PC-9 (cell line): Measurements from ENCODE around the gene CENPP.

Experiments
- EZH2 ChIP-seq: fragments of 200-600 bp; sonication (generic); IDR thresholded peaks from 2 replicates; pipeline ENCODE4 v1.8.0; 2017; ENCODE audit warnings: antibody characterized with exemption, low read depth
- TF ChIP-seq, protein P1 (sequence below): fragments of 200-600 bp; sonication (generic); conservative IDR thresholded peaks from 2 replicates; pipeline ENCODE4 v1.6.1; 2017; ENCODE audit warnings: mixed run types, antibody characterized with exemption, mild to moderate bottlenecking, moderate library complexity

DNA sequence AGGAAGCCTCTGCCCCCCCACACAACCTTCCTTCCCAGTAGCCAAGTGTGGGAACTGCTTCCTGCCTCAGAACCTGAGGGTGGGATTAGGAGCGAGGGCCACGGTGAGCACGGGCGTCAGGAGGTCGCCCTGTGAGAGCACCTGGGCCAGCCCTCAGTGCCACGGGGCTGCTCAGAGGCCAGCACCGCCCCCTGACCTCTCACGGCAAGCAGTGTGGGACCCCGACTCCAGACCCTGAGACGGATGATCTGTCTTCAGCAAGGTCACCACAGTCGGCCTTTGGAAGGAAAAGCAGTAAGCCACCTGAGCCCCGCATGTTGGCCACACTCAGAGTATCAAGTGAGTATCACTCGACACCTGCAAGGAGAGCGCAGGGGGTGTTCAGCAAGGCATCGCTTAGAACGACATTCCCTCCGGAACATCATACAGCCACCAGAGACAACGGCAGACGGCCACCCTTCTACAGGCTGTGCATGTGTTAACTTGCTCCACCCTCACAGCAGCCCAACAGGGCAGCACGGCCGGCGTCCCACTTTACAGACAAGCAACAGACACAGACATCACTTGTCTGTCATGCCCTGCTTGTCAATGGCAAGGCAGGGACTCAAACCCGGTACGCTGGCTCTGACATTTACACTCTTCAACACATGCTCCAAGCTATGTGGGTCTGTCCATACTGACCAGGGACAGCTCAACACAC lies 294.0 kb downstream of the CENPP start:
- TF ChIP-seq, protein P1, sequence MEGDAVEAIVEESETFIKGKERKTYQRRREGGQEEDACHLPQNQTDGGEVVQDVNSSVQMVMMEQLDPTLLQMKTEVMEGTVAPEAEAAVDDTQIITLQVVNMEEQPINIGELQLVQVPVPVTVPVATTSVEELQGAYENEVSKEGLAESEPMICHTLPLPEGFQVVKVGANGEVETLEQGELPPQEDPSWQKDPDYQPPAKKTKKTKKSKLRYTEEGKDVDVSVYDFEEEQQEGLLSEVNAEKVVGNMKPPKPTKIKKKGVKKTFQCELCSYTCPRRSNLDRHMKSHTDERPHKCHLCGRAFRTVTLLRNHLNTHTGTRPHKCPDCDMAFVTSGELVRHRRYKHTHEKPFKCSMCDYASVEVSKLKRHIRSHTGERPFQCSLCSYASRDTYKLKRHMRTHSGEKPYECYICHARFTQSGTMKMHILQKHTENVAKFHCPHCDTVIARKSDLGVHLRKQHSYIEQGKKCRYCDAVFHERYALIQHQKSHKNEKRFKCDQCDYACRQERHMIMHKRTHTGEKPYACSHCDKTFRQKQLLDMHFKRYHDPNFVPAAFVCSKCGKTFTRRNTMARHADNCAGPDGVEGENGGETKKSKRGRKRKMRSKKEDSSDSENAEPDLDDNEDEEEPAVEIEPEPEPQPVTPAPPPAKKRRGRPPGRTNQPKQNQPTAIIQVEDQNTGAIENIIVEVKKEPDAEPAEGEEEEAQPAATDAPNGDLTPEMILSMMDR: no peak
- no peak for TF ChIP-seq EZH2
